GM12891 (cell line): ENCODE results near the gene IPO9.

Experiments
- DNase-seq: peaks from one replicate; pipeline ENCODE4 v3.0.0; 2011; ENCODE audit warnings: low spot score; ENCODE audit not compliant: insufficient read length
- FAIRE-seq: peaks from 2 replicates; lab custom pipeline; 2011; peaks lifted over from hg19 to GRCh38; lab: Jason Lieb, UNC
- PAX5 ChIP-seq: IDR thresholded peaks from 2 replicates; pipeline ENCODE4 v1.6.1; 2011; ENCODE audit warnings: low read length, moderate library complexity, mild to moderate bottlenecking; ENCODE audit not compliant: insufficient read depth, severe bottlenecking
- POLR2A ChIP-seq: IDR thresholded peaks from 2 replicates; pipeline ENCODE4 v1.6.1; 2011; ENCODE audit warnings: low read depth, low read length, control low read depth
- POLR2AphosphoS5 ChIP-seq: IDR thresholded peaks from 2 replicates; pipeline ENCODE4 v1.6.1; 2011; ENCODE audit warnings: low read depth, low read length, control low read depth
- POU2F2 ChIP-seq: IDR thresholded peaks from 2 replicates; pipeline ENCODE4 v1.6.1; 2011; ENCODE audit warnings: low read depth, mild to moderate bottlenecking, control low read depth, low read length, moderate library complexity
- SPI1 ChIP-seq: IDR thresholded peaks from 2 replicates; pipeline ENCODE4 v1.6.1; 2011; ENCODE audit warnings: low read depth, low read length, control low read depth
- TAF1 ChIP-seq: IDR thresholded peaks from 2 replicates; pipeline ENCODE4 v1.6.1; 2011; ENCODE audit warnings: low read depth, low read length, control low read depth

The IPO9 gene

GRCh38 chr1:201891451-201892045, 62.6 kb downstream of the IPO9 start:
- TF ChIP-seq POLR2A (no peak), POLR2AphosphoS5 (no peak), PAX5 (no peak)
- no peak for DNase-seq
- FAIRE-seq, result no peak

- TF ChIP-seq POU2F2 (no peak), POLR2AphosphoS5 (no peak), POLR2A (no peak), TAF1 (no peak), SPI1 (no peak)
- no peak for FAIRE-seq
- no peak for DNase-seq
Observed at GRCh38 chr1:201892211-201892610, 63.3 kb downstream of the IPO9 start.

- FAIRE-seq (no peak), DNase-seq (no peak)
- TF ChIP-seq TAF1 (no peak), SPI1 (no peak), POU2F2 (no peak), POLR2AphosphoS5 (no peak), POLR2A (no peak), PAX5 (no peak)
Observed at GRCh38 chr1:201893431-201893830, 64.5 kb downstream of the IPO9 start.

GRCh38 chr1:201894343-201895119, 65.6 kb downstream of the IPO9 start:
- TF ChIP-seq TAF1, result no peak
- TF ChIP-seq PAX5, result no peak
- TF ChIP-seq POU2F2, result no peak
- no peak for TF ChIP-seq POLR2A
- no peak for TF ChIP-seq SPI1
- no peak for TF ChIP-seq POLR2AphosphoS5
- FAIRE-seq, result no peak
- DNase-seq, result no peak

GRCh38 chr1:201895120-201895665, 66.2 kb downstream of the IPO9 start:
- TF ChIP-seq TAF1, result no peak
- no peak for TF ChIP-seq POU2F2
- TF ChIP-seq PAX5, result no peak
- no peak for TF ChIP-seq POLR2A
- no peak for TF ChIP-seq POLR2AphosphoS5
- no peak for TF ChIP-seq SPI1
- FAIRE-seq (no peak), DNase-seq (no peak)

- TF ChIP-seq SPI1 (no peak), PAX5 (no peak), POLR2A (no peak), TAF1 (no peak), POU2F2 (no peak), POLR2AphosphoS5 (no peak)
- FAIRE-seq (peak; percentile 100), DNase-seq (peak; percentile 83)
Observed at GRCh38 chr1:201895913-201896807, 67.2 kb downstream of the IPO9 start.

- no peak for TF ChIP-seq PAX5
- no peak for TF ChIP-seq POLR2A
- TF ChIP-seq SPI1, result no peak
- TF ChIP-seq TAF1, result no peak
- no peak for TF ChIP-seq POLR2AphosphoS5
- no peak for TF ChIP-seq POU2F2
- FAIRE-seq (no peak), DNase-seq (no peak)
Observed at GRCh38 chr1:201896951-201897391, 68.0 kb downstream of the IPO9 start.

GRCh38 chr1:201898240-201898894, 69.4 kb downstream of the IPO9 start:
- DNase-seq, result no peak

GRCh38 chr1:201898992-201899391, 70.0 kb downstream of the IPO9 start:
- TF ChIP-seq POLR2A (no peak), PAX5 (no peak), POLR2AphosphoS5 (no peak), SPI1 (no peak), POU2F2 (no peak), TAF1 (no peak)
- FAIRE-seq (no peak), DNase-seq (no peak)

More at GRCh38 chr1:201898240-201898894, 69.4 kb downstream of the IPO9 start:
- TF ChIP-seq PAX5, result no peak
- TF ChIP-seq TAF1, result no peak
- no peak for TF ChIP-seq POU2F2
- no peak for TF ChIP-seq POLR2A
- no peak for TF ChIP-seq SPI1
- TF ChIP-seq POLR2AphosphoS5, result no peak
- FAIRE-seq, result no peak
